Measurements from ENCODE around the gene TSHZ3. TPM values are rescaled to one million over a fixed set of nuclear protein-coding genes. Genes with fewer than 3 reads are reported as not detected.

The TSHZ3 gene
- total and polyA plus RNA-seq, 2 of the 13 experiments (the other 11 are each of a cell fraction or from before 2014, with no cell fraction given), result not detected

GRCh38 chr19:31315652-31316051, 33.6 kb downstream of the TSHZ3 start (continued):
- TF ChIP-seq, protein P1, sequence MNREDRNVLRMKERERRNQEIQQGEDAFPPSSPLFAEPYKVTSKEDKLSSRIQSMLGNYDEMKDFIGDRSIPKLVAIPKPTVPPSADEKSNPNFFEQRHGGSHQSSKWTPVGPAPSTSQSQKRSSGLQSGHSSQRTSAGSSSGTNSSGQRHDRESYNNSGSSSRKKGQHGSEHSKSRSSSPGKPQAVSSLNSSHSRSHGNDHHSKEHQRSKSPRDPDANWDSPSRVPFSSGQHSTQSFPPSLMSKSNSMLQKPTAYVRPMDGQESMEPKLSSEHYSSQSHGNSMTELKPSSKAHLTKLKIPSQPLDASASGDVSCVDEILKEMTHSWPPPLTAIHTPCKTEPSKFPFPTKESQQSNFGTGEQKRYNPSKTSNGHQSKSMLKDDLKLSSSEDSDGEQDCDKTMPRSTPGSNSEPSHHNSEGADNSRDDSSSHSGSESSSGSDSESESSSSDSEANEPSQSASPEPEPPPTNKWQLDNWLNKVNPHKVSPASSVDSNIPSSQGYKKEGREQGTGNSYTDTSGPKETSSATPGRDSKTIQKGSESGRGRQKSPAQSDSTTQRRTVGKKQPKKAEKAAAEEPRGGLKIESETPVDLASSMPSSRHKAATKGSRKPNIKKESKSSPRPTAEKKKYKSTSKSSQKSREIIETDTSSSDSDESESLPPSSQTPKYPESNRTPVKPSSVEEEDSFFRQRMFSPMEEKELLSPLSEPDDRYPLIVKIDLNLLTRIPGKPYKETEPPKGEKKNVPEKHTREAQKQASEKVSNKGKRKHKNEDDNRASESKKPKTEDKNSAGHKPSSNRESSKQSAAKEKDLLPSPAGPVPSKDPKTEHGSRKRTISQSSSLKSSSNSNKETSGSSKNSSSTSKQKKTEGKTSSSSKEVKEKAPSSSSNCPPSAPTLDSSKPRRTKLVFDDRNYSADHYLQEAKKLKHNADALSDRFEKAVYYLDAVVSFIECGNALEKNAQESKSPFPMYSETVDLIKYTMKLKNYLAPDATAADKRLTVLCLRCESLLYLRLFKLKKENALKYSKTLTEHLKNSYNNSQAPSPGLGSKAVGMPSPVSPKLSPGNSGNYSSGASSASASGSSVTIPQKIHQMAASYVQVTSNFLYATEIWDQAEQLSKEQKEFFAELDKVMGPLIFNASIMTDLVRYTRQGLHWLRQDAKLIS (CRISPR knock-in tag; IDR thresholded peaks at IDR 0.05), result no peak
- TF ChIP-seq YEATS2 (CRISPR knock-in tag; IDR thresholded peaks at IDR 0.05; ENCODE audit: borderline replicate concordance), result no peak
- no peak for TF ChIP-seq TBX2 (CRISPR knock-in tag; IDR thresholded peaks at IDR 0.05; ENCODE audit: borderline replicate concordance)
- no peak for TF ChIP-seq CEBPG (CRISPR knock-in tag; IDR thresholded peaks at IDR 0.05)

DNA sequence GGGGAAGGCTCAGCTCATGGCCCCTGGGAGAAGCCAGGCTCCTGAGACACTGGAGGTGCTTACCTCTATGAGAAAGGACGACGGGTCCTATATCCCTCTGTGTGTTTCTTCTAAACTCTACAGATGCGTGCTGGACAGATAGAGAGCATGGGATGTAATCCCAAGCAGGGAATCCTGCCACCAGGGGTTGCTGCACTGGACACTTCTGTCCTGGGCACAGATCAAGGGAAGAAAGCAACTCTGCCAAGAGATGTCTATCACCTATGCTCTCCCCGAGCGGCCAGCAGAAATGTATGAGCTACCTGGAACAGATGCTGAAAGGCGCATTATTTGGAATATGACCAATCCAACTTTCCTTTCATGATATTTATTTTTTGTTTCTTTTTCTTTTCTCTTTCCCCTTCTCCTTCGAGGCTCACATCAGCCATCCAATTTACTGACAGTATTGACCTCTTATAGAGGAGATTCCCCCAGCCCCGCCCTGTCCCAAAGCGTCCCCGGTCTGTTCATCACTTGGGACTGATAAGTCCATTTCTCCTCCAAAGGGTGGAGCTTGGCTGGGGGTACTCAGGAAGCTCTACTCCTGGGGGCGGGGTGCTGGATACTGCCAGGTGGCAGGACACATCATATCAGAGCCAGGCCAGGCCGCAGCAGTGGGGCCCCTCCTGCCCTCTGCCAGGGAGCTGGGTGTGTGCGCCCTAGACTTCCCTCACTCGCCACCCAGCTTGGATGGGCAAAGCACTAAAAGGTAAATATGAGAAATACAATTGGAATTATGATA, 34.2 kb downstream of the TSHZ3 start:
- Histone ChIP-seq H3K4me3 (replicated peaks in 1 of 3; ENCODE audit: insufficient read depth in 1 of 3, low read depth in 2 of 3, low read length in 3 of 3) (no peak overlapping the region), H3K27me3 (ENCODE audit: control insufficient read depth in 1 of 2, insufficient read depth in 2 of 2, low read length in 2 of 2) (peaks cover 0 to 10% of the 10 kb centered on the region in 2 experiments; a peak in 2 of 5 replicates), H4K20me1 (ENCODE audit: insufficient read depth, low read length) (no peaks in the 10 kb centered on the region), H3K79me2 (ENCODE audit: insufficient read depth, low read length) (no peaks in the 10 kb centered on the region), H3K4me1 (ENCODE audit: insufficient read depth, low read length) (no peaks in the 10 kb centered on the region), H3K27ac (ENCODE audit: extremely low read length, insufficient read depth, low read length) (no peak overlapping the region), H2AFZ (ENCODE audit: low read length) (no peak overlapping the region), H3K9me3 (ENCODE audit: low read length) (no peaks in the 10 kb centered on the region), H3K4me2 (ENCODE audit: low read depth, low read length) (no peak overlapping the region), H3K9ac (ENCODE audit: insufficient read depth, low read depth, low read length) (no peak overlapping the region), H3K36me3 (replicated peaks in 1 of 2; ENCODE audit: control insufficient read depth in 1 of 2, insufficient read depth in 2 of 2, low read length in 2 of 2) (no peaks in the 10 kb centered on the region)
- BruUV-seq (replicated peaks), result no TSS peak
- intact Hi-C loops (cut with micrococcal nuclease; ENCODE audit: unreplicated experiment) (no loop called here), in situ Hi-C loops (cut with HindIII; ENCODE audit: extremely low pct_ligation_motif_present, low pct_unique_long_range_greater_than_20kb) (no loop called here)
- DNase-seq (ENCODE audit: low spot score) (no peak), ATAC-seq (peak; percentile 59; the same call in 2 of the 3 replicates), FAIRE-seq (no peak)
- no peak for TF ChIP-seq TSC22D2 (CRISPR knock-in tag; IDR thresholded peaks at IDR 0.05; ENCODE audit: borderline replicate concordance)
- TF ChIP-seq, protein P2, sequence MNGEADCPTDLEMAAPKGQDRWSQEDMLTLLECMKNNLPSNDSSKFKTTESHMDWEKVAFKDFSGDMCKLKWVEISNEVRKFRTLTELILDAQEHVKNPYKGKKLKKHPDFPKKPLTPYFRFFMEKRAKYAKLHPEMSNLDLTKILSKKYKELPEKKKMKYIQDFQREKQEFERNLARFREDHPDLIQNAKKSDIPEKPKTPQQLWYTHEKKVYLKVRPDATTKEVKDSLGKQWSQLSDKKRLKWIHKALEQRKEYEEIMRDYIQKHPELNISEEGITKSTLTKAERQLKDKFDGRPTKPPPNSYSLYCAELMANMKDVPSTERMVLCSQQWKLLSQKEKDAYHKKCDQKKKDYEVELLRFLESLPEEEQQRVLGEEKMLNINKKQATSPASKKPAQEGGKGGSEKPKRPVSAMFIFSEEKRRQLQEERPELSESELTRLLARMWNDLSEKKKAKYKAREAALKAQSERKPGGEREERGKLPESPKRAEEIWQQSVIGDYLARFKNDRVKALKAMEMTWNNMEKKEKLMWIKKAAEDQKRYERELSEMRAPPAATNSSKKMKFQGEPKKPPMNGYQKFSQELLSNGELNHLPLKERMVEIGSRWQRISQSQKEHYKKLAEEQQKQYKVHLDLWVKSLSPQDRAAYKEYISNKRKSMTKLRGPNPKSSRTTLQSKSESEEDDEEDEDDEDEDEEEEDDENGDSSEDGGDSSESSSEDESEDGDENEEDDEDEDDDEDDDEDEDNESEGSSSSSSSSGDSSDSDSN (CRISPR knock-in tag; IDR thresholded peaks at IDR 0.05), result no peak
- ChIA-PET POLR2A (no interaction called here), CTCF (ENCODE audit: low intra/inter-chr PET ratio, low total read pairs) (no interaction called here)
- WGBS (ENCODE audit: low lambda C conversion rate), result 19% methylated on average over 14 of the region's 14 CpGs

Data from HepG2 (cell line).